LNCaP clone FGC (cell line): Measurements from ENCODE around the gene METAP1.

ENCODE experiments used
- DNase-seq: peaks from one replicate; pipeline ENCODE4 v3.0.0-alpha.2; 2011; ENCODE audit warnings: low read depth
- H3K4me3 ChIP-seq: 2 replicates; pipeline ENCODE4 v1.5.1; 2011; ENCODE audit warnings: mild to moderate bottlenecking, low read depth, low read length, control low read depth
- CTCF ChIP-seq: IDR thresholded peaks from 2 replicates; pipeline ENCODE4 v1.5.1; 2012; ENCODE audit warnings: mild to moderate bottlenecking; ENCODE audit not compliant: control insufficient read depth, insufficient read depth; ENCODE audit errors: extremely low read depth

METAP1 gene

DNA sequence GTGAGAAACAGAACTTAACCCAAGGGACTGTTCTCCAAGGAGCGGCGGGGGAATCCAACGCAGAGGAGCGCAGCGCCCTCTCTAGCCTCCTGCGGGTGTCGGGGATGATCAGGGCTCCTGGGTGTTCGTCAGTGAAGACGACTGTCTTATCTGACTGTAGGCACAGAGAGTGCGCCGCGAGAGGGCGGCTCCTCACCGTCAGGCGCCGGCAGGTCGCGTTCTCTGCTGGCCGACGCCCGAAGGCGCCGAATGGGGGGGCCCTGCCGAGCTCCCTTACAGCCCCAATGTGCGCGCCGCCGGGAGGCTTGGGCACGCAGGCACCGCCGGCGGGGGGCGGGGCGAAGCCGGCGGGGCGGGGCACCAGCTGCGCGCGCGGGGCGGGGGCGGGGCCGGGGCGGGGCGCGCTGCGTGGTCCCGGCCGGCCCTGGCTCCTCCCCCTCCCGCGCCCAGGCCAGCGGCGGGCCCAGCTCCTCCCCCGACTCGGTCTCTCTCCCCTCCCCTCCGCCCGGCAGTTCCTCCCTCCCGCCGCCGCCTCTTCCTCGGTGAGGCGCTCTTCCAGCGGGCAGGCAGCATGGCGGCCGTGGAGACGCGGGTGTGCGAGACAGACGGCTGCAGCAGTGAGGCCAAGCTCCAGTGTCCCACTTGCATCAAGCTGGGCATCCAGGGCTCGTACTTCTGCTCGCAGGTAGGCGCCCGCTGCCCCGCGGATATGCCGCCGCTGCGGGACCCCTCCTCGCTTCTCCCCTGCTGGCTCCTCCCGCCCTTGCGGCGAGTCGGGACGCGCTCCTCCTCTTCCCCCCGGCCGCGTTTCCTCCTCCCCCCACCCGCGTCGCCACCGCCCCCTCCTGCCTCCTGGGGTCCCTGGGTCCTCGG is at the start of gene METAP1:
METAP1 (plus strand) TSS at position 539 of the 873 bp plus-strand sequence; CDS start at position 572, 33 bp downstream.
- TF ChIP-seq CTCF: peak; percentile 88
- peak; percentile 89 for DNase-seq
- peak within 1 kb of the TSS; percentile 81 for H3K4me3 ChIP-seq

DNA sequence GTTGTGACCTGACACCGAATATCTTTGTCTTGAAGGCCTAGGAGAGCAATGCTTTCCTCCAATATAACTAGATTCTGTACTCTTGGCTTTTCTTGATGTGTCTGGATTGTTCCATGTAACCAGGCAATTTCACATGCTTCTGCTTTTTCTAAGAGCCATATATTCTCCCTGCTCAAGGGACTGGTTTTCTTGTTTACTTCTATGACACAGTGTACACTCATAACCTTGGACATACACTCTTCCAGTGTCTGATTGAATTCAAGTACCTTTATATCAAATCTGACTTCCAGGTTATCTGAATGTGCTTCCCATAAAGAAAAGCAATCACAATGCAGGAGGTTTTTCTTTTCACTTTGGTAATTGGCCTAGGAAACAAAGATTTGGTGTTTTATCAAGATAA is 49.2 kb upstream of the METAP1 start:
- DNase-seq: no peak
- TF ChIP-seq CTCF: no peak
- no peak overlapping the region for H3K4me3 ChIP-seq

DNA sequence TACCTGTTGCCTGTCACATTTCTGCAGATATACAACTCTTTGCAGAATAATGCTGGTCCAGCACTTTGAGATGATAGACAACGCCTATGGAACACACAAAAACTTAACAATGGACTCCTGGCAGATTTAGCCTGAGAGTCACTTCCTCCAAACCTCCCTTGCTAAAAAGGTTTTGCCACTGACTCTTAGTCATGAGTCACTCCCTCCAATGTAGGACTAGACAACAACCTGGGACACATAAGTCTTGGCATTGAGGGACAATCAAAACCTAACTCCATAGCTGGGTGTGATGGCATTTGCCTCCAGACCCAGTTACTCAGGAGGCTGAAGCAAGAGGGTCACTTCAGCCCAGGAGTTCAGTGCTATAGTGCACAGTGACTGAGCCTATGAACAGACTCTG is 44.6 kb upstream of the METAP1 start:
- no peak for DNase-seq
- H3K4me3 ChIP-seq: no peak overlapping the region
- TF ChIP-seq CTCF: no peak

DNA sequence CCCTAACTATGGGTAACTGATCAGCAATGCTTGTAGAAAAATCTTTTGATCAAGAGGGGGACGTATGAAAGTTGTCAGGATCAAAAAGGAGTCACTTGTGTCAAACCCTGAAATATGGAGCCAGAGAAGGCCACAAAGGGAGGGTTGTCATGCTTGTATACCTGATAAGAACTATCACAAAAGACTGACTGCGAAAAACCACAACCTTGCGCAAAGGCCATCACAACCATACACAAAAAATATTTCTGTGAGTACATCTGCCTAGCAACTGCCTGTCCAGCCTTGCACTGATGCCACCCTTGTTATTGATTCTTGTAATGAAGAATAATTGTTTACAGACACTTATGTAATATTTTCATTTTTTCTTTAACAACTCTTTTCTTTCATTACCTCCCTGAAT is 43.8 kb upstream of the METAP1 start:
- no peak for TF ChIP-seq CTCF
- no peak for DNase-seq
- no peak overlapping the region for H3K4me3 ChIP-seq

DNA sequence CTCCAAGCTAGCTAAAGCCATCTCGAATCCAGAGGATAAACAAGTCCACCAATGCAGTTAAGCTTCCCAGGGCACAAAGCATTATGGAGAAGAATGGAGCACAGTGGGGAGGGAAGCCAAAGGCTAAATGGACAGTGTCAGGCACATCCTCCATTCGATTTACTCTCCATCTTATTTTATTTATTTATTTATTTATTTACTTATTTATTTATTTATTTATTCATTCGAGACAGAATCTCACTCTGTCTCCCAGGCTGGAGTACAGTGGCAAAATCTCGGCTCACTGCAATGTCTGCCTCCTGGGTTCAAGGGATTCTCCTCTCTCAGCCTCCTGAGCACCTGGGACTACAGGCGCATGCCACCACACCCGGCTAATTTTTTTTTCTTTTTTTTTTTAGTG is 40.3 kb upstream of the METAP1 start:
- no peak for DNase-seq
- H3K4me3 ChIP-seq: no peak overlapping the region
- no peak for TF ChIP-seq CTCF

GRCh38 chr4:98958065-98958464 is 37.5 kb upstream of the METAP1 start:
- H3K4me3 ChIP-seq: no peak overlapping the region
- no peak for TF ChIP-seq CTCF
- no peak for DNase-seq

DNA sequence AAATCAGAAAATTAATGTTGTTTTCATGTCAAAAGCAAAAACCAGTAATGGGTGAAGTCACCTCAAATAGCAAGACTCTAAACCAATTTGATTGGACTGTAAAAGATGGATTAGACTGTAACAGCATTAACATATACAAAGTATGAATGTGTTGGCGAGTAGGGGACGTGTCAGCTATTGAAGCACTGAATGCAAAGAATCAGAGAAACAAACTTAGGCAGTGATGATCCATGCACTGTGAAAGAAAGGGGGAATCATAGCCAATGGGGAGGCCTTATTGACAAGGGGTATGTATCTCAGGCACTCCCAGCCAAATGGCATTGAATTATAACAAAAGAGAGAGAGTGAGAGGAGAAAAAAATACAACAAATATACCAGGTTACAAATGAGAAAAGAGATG is 36.1 kb upstream of the METAP1 start:
- no peak for TF ChIP-seq CTCF
- no peak overlapping the region for H3K4me3 ChIP-seq
- DNase-seq: no peak
